Measurements from ENCODE around the gene SOX13.
"Not testable (repeated sequence)": the region's sequence is repeated elsewhere in the genome, so short reads cannot be mapped to it uniquely, and the experiment has no call there.

The SOX13 gene

DNA sequence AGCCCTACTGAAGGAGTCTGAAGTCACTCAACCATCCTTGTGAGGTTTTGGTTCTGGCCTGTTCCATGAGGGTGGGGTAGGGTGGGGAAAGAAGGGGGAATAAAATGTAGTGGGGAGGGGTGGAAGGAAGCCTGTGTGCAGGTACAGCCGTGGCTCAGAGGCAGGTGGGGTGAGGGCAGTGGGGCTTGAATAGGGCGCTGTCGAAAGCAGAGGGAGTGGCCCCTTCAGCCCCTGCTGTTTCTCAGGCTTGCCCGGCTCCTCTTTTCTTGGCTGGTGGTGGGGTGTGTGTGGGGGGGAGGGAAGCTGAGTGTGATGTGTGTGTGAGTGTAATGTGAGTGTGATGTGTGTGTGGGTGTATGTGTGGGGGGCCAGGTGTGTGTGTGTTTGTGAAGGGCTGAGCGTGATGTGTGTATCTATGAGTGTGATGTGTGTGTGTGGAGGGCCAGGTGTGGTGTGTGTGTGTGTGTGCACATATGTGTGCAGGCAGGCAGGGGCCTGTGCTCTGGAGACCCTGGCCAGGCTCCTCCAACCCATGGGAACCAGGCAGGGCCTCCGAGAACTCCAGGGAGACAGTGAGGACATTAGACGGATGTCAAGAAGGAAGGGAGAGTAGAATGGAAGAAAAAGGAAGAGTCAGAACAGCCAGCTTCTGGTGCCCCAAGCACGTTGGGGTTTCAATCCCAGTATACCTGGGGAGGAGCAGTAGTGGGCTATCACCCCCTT is 9.0 kb downstream of the SOX13 start:
- no peak for TF ChIP-seq POU2F2 (IDR thresholded peaks at IDR 0.05; ENCODE audit: low read depth, low read length)
- DNase-seq (ENCODE audit: insufficient read length, low spot score) (no peak), FAIRE-seq (no peak)

DNA sequence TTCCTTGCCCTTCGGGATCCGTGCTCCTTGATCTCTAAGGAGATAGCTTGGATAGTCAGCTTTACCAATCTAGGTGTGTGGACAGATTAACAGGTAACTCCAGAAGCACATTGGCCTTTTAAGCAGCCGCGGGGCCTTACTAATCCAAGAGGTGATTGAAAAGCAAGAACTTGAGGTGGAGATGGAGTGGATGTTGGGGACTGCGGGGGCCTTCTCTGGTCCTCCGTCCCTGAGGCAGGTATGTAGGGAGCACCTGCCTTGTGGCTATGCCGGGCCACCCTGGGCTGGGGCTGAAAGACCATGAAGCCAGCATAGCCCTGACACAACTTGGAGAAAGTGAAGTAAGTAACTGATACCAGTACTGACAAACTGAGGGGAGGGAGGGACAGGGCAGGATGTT is 10.6 kb downstream of the SOX13 start:
- TF ChIP-seq POLR2AphosphoS5 (IDR thresholded peaks at IDR 0.05; ENCODE audit: low read depth, low read length) (no peak), POU2F2 (IDR thresholded peaks at IDR 0.05; ENCODE audit: low read depth, low read length) (no peak), POLR2A (IDR thresholded peaks at IDR 0.05; ENCODE audit: low read depth, low read length) (no peak), PAX5 (IDR thresholded peaks at IDR 0.05; ENCODE audit: insufficient read depth, low read length, severe bottlenecking) (no peak), SPI1 (IDR thresholded peaks at IDR 0.05; ENCODE audit: low read depth, low read length) (no peak), TAF1 (IDR thresholded peaks at IDR 0.05; ENCODE audit: low read depth, low read length) (no peak)
- FAIRE-seq: no peak
- DNase-seq (ENCODE audit: insufficient read length, low spot score): no peak

DNA sequence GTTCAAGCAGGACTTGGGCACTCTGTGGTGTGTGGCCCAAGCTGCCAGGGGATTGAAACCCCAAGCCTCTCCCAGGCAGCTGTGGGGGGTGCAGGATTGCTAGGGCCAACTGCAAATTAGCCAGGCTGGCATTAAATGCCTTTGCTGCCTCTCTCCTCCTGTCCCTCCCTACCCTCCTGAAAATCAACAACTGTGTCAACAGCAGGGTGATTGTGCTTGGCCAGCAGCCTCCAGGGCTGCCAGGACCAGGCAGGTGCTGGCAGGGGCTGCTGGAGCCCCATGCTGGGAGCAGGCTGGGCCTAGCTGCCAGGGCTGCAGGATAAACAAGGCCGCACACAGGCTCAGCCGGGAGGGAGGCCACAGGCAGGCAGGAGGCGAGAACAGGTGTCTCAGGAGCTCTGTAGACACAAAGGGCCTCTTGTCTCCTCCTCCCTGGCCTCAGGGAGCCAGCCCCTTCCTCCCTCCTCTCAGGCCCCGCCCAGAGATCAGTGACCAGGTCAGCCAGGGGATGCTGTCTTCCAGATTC is 11.4 kb downstream of the SOX13 start:
- FAIRE-seq: no peak
- TF ChIP-seq POLR2AphosphoS5 (IDR thresholded peaks at IDR 0.05; ENCODE audit: low read depth, low read length) (no peak), PAX5 (IDR thresholded peaks at IDR 0.05; ENCODE audit: insufficient read depth, low read length, severe bottlenecking) (no peak), POLR2A (IDR thresholded peaks at IDR 0.05; ENCODE audit: low read depth, low read length) (no peak), POU2F2 (IDR thresholded peaks at IDR 0.05; ENCODE audit: low read depth, low read length) (no peak), TAF1 (IDR thresholded peaks at IDR 0.05; ENCODE audit: low read depth, low read length) (no peak), SPI1 (IDR thresholded peaks at IDR 0.05; ENCODE audit: low read depth, low read length) (no peak)
- no peak for DNase-seq (ENCODE audit: insufficient read length, low spot score)

DNA sequence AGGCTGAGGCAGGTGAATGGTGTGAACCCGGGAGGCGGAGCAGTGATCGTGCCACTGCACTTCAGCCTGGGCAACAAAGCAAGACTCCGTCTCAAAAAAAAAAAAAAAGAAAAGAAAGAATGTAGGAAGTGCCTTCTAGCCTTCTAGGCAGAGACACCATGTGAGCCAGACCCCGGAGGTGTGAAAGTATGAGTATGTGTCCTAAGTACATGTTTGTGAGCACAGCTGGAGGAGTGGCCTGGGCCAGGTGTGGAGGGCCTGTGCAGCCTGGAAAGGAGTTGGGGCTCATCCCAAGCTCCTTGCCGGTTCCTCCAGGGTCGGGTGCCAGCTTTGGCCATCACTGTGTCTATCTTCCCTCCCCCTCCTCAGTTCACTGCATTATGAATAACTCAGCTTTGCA is 13.0 kb downstream of the SOX13 start:
- FAIRE-seq: no peak
- no peak for DNase-seq (ENCODE audit: insufficient read length, low spot score)
- no peak for TF ChIP-seq PAX5 (IDR thresholded peaks at IDR 0.05; ENCODE audit: insufficient read depth, low read length, severe bottlenecking)
- TF ChIP-seq POLR2A (IDR thresholded peaks at IDR 0.05; ENCODE audit: low read depth, low read length): no peak
- no peak for TF ChIP-seq TAF1 (IDR thresholded peaks at IDR 0.05; ENCODE audit: low read depth, low read length)

DNA sequence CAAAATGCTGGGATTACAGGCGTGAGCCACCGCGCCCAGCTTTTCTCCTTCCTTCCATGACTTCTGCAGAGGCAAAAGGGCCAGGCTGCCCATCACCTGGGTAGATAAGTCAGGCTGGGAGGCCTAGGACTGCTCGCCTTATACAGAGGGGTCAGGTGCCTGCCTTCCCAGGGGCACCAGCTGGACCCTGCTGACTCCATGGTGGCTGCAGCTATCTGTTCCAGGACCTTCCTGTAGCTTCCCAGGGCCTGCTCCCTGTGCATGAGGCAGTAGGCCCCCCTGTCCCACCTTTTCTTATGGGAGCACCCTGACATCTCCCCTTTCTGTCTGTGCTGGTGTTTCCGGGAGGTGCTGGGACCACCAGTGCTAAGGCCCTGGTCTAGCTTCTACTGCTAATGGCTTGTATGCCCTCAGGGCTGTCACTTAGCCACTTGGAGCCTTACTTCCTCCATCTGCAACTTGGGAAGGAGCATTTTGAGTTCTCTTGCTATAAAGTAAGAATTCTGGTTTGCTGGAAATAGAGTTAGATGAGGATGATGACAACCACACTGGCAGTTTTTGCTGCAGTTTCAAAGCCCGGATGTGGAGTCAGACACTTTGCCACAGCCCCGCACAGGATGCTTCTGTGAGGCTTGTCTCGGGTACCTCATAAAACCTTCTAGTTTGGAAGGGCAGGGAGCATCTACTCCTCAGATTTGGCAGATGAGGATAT is 14.4 kb downstream of the SOX13 start:
- DNase-seq (ENCODE audit: insufficient read length, low spot score) (no peak), FAIRE-seq (no peak)
- TF ChIP-seq POLR2AphosphoS5 (IDR thresholded peaks at IDR 0.05; ENCODE audit: low read depth, low read length): no peak
- TF ChIP-seq TAF1 (IDR thresholded peaks at IDR 0.05; ENCODE audit: low read depth, low read length): no peak
- no peak for TF ChIP-seq POU2F2 (IDR thresholded peaks at IDR 0.05; ENCODE audit: low read depth, low read length)
- TF ChIP-seq POLR2A (IDR thresholded peaks at IDR 0.05; ENCODE audit: low read depth, low read length): no peak
- TF ChIP-seq SPI1 (IDR thresholded peaks at IDR 0.05; ENCODE audit: low read depth, low read length): no peak
- TF ChIP-seq PAX5 (IDR thresholded peaks at IDR 0.05; ENCODE audit: insufficient read depth, low read length, severe bottlenecking): no peak

DNA sequence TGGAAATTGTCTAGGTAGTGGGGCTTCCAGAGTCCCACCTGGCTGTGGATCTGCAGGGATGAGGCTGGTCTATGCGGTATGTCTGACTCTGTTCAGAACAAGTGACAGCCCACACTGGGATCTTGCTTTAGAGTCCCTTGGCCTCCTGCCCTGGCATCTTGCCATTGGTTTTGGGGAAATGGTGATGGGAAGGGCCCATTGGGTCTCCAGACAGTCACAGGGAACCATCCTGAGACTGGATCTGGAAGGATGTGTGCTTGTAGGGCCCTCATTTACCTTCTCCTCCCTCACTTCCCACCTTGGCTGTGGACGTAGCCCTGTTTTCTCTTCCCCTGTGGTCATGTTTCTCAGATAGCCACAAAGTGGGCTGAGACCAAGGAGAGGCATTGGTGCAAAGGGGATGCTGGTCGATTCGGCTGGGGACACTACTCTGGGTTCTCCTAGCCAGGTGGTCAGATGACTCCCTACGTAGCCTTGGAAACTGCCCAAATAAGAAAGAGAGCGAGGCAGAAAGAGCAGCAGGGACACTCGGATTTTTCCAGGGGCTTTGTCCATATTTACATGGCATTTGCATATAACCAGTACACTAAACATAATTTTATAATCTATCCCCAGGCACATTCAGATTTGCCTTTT is 15.1 kb downstream of the SOX13 start:
- DNase-seq (ENCODE audit: insufficient read length, low spot score) (no peak), FAIRE-seq (no peak)
- TF ChIP-seq POU2F2 (IDR thresholded peaks at IDR 0.05; ENCODE audit: low read depth, low read length): no peak
- no peak for TF ChIP-seq PAX5 (IDR thresholded peaks at IDR 0.05; ENCODE audit: insufficient read depth, low read length, severe bottlenecking)

DNA sequence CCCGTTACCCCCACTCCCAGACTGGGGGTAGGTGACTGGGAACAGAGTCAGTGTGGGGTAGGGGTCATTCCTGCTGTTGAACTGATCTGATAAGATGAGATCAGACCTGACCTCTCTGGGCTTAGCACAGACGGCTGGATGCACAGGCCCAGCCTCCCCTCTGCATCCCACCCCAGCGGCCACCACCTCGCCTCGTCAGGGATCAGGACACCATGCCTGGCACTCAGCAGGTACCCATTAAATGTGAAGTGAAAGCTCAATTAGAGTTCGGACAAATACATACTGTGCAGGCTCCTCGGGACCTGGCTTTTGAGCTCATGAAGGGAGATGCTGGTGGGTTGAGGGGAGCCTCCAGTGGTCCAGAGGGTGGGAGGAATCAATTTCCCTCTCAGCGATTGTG is 15.7 kb downstream of the SOX13 start:
- TF ChIP-seq SPI1 (IDR thresholded peaks at IDR 0.05; ENCODE audit: low read depth, low read length) (no peak), TAF1 (IDR thresholded peaks at IDR 0.05; ENCODE audit: low read depth, low read length) (no peak), PAX5 (IDR thresholded peaks at IDR 0.05; ENCODE audit: insufficient read depth, low read length, severe bottlenecking) (no peak), POU2F2 (IDR thresholded peaks at IDR 0.05; ENCODE audit: low read depth, low read length) (no peak), POLR2A (IDR thresholded peaks at IDR 0.05; ENCODE audit: low read depth, low read length) (no peak), POLR2AphosphoS5 (IDR thresholded peaks at IDR 0.05; ENCODE audit: low read depth, low read length) (no peak)
- DNase-seq (ENCODE audit: insufficient read length, low spot score) (no peak), FAIRE-seq (no peak)

DNA sequence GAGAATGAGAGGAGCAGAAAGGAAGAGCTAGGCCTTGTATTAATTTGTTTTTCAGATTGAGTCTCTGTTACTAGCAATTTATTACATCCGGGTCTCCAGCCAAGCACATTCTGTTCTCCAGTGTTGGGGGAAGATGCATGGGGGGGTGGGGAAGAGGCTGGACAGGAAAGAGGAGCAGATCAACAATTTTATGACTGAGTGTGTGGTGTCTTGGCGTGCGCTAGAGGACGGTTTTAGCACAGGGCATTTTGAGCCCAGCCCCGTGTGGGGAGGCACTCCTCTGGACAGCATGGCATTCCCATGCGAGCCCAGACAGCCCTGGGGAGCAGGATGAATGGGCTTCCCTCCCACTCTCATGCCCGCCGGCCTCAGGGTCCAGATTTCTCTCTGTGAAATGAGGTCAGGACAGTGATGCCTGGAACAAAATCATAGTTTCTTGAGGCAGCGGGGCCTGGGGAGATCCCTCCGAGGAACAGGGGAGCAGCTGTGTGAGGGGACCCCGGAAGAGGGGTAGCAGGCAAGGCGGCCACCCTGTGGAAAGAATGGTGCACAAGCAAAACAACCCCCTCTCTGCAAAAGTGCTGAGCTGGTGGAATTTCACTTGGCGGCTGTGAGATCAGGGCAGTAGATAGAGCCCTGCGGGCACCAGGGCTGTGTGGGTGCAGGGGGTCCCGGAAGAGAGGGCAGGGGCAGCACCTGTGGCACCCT is 16.3 kb downstream of the SOX13 start:
- TF ChIP-seq SPI1 (IDR thresholded peaks at IDR 0.05; ENCODE audit: low read depth, low read length): no peak
- TF ChIP-seq POU2F2 (IDR thresholded peaks at IDR 0.05; ENCODE audit: low read depth, low read length): no peak
- no peak for TF ChIP-seq TAF1 (IDR thresholded peaks at IDR 0.05; ENCODE audit: low read depth, low read length)
- no peak for TF ChIP-seq PAX5 (IDR thresholded peaks at IDR 0.05; ENCODE audit: insufficient read depth, low read length, severe bottlenecking)
- no peak for FAIRE-seq
- no peak for DNase-seq (ENCODE audit: insufficient read length, low spot score)

DNA sequence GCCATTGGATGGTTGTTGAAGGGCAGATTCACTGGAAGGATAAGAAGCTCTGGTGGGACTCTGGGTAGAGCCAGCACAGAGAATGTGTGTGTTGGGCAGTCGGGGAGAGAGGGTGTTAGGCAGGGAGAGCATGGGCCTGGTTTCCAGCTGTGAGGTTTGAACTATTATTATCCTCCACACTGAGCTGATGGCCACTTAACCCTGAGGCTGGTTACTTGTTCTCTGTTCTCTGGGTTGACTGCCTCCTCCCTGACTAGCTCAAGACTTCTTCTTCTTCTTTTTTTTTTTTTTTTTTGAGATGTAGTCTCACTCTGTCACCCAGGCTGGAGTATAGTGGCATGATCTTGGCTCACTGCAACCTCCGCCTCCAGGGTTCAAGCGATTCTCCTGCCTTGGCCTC is 17.2 kb downstream of the SOX13 start:
- FAIRE-seq; DNase-seq (ENCODE audit: insufficient read length, low spot score): not testable (repeated sequence)

DNA sequence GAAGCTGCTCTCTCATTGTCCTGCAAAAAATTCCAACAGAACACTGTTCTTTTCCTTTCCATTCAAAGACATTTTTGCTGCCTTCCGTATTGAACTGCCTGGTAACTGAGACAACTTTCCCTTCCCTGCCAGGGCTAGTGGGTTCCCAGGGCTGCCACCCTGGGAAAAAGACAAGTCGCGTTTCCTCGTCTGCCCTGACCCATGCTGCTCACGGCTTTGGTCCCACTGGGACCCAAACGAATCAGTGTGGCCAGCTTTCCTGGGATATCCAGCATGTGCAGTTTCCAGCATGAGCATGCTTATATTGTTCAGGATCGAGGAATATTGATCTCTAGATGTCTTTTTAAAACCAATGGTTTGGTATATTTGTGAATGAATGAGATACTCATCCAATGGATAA is 18.2 kb downstream of the SOX13 start:
- DNase-seq (ENCODE audit: insufficient read length, low spot score) (no peak), FAIRE-seq (no peak)
- TF ChIP-seq SPI1 (IDR thresholded peaks at IDR 0.05; ENCODE audit: low read depth, low read length) (no peak), PAX5 (IDR thresholded peaks at IDR 0.05; ENCODE audit: insufficient read depth, low read length, severe bottlenecking) (no peak), POLR2A (IDR thresholded peaks at IDR 0.05; ENCODE audit: low read depth, low read length) (no peak), POLR2AphosphoS5 (IDR thresholded peaks at IDR 0.05; ENCODE audit: low read depth, low read length) (no peak), TAF1 (IDR thresholded peaks at IDR 0.05; ENCODE audit: low read depth, low read length) (no peak), POU2F2 (IDR thresholded peaks at IDR 0.05; ENCODE audit: low read depth, low read length) (no peak)
